ENCODE results near the gene NAV2.
A peak's percentile ranks its signal among the peaks of the same experiment; 100 is the strongest.

Gene NAV2

GRCh38 chr11:19712281-19713195, at the start of gene NAV2:
Gene NAV2, plus strand, starts transcription at chr11:19712837. Its CDS starts 859 bp downstream, at chr11:19713696.
- peak; percentile 50 to 71 (median 55) for DNase-seq

GRCh38 chr11:19663206-19663605, 49.4 kb upstream of the NAV2 start:
- no peak for DNase-seq

GRCh38 chr11:19664886-19665548, 47.6 kb upstream of the NAV2 start:
- no peak for DNase-seq

- DNase-seq, result no peak
Measured at GRCh38 chr11:19666951-19667350, 45.7 kb upstream of the NAV2 start.

- no peak for DNase-seq
Measured at GRCh38 chr11:19669511-19669910, 43.1 kb upstream of the NAV2 start.

- no peak for DNase-seq
Measured at GRCh38 chr11:19670030-19670791, 42.4 kb upstream of the NAV2 start.

GRCh38 chr11:19672586-19673206, 39.9 kb upstream of the NAV2 start:
- no peak for DNase-seq

GRCh38 chr11:19673924-19674729, 38.5 kb upstream of the NAV2 start:
- no peak for DNase-seq

- DNase-seq, result no peak
Measured at GRCh38 chr11:19674836-19675235, 37.8 kb upstream of the NAV2 start.

DNA sequence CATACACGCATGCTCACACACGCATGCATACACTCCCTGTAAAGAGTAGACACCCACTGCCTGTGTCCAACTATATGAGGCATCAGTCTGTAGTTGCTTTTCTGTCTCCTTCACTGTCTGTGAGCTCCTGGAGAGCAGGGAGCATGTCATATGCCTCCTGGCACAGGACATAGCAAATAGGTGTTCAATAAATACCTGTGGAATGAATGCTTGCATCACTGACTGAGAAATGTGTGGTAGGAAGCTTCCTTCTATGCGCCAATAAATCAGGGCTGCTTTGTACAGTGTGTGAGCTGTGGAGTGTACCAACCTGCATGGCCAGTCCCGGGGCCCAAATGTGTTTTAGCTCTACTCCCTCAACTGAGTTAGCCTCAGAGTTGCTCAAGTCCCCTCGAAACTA, 37.2 kb upstream of the NAV2 start:
- DNase-seq, result no peak

- no peak for DNase-seq
Measured at GRCh38 chr11:19676475-19677380, 35.9 kb upstream of the NAV2 start.

GRCh38 chr11:19677381-19678080, 35.1 kb upstream of the NAV2 start:
- DNase-seq, result no peak

GRCh38 chr11:19679952-19680828, 32.4 kb upstream of the NAV2 start:
- no peak for DNase-seq

GRCh38 chr11:19680829-19681368, 31.7 kb upstream of the NAV2 start:
- no peak for DNase-seq

- DNase-seq, result no peak
Measured at GRCh38 chr11:19683141-19683805, 29.4 kb upstream of the NAV2 start.

DNA sequence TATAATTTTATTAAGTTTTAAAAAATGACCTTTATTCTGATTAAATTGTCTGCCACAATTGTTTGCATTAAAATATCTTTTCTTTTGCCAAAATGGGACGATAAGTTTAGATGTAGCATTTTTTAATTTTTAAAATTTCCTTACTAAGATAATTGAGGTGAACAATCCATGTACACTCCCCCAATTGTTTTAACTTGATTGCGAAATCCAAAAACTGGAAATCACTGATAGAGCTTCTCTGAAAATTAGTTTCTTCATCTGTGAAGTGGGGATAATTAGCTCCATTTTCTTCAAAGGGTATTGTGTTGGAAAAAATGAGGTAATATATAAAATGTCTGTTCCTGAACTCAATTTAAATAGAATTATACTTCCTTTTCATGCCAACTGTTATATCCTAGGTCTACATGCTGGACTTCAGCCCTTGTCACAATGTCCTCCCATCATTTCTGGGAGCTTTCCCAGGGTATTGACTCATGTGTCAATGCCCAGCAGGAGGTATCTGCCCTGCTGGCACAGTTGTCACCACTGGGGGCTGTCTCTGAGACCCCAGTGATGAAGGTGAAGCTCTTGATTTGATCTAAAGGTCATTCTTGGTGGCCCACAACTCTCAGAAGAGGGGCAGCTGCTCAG, 28.7 kb upstream of the NAV2 start:
- DNase-seq, result no peak

GRCh38 chr11:19686234-19686633, 26.4 kb upstream of the NAV2 start:
- no peak for DNase-seq

DNA sequence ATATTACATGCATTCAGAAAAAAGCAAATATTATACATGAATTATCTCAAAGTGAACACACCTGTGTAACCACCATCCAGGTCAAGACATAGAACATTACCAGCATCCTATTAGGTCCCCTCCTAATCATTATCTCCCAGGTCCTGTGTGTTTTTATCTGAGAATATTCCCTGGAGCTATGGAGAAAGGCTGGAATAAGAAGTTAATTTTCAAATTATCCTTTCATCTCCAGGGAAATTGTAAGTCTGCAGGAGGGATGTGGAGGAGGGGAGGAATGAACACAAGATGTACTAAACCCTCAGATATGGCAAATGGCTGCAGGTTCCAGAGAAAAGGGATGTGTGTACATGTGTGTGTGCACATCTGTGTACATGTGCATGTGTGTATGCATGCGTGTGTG, 25.2 kb upstream of the NAV2 start:
- DNase-seq, result no peak

All from stimulated activated naive CD4-positive, alpha-beta T cell (primary cell).